ENCODE data around the gene CALHM6.

- no peak for TF ChIP-seq CTCF (IDR thresholded peaks at IDR 0.05; ENCODE audit: insufficient read depth, low read depth, low read length)
- no peak for TF ChIP-seq EZH2 (IDR thresholded peaks at IDR 0.05; ENCODE audit: insufficient read depth, low read length)
These were observed 16.6 kb upstream of the CALHM6 start for GRCh38 chr6:116444575-116444974.
